Measurements from ENCODE around the gene ELAPOR1.

ELAPOR1 gene

GRCh38 chr1:109113590-109114341 lies at the start of gene ELAPOR1:
TSS of gene ELAPOR1 (plus strand) at chr1:109114115. CDS start at chr1:109114184, 69 bp downstream.
- no peak for FAIRE-seq

- FAIRE-seq: no peak
Observed at GRCh38 chr1:109065137-109065536, 48.8 kb upstream of the ELAPOR1 start.

GRCh38 chr1:109067883-109068282 lies 46.0 kb upstream of the ELAPOR1 start:
- no peak for FAIRE-seq

- no peak for FAIRE-seq
Observed at GRCh38 chr1:109069294-109069693, 44.6 kb upstream of the ELAPOR1 start.

GRCh38 chr1:109075531-109076490 lies 38.1 kb upstream of the ELAPOR1 start, which contains the start of gene TAF13:
TSS of gene TAF13 (minus strand) at chr1:109076003. CDS start at chr1:109075947, 56 bp downstream.
- peak; percentile 91 for FAIRE-seq

GRCh38 chr1:109078317-109078716 lies 35.6 kb upstream of the ELAPOR1 start:
- no peak for FAIRE-seq

- FAIRE-seq: no peak
Observed at GRCh38 chr1:109079240-109079622, 34.7 kb upstream of the ELAPOR1 start.

GRCh38 chr1:109080441-109081082 lies 33.4 kb upstream of the ELAPOR1 start:
- no peak for FAIRE-seq

- FAIRE-seq: no peak
Observed at GRCh38 chr1:109083501-109083900, 30.4 kb upstream of the ELAPOR1 start.

GRCh38 chr1:109083923-109084322 lies 30.0 kb upstream of the ELAPOR1 start:
- no peak for FAIRE-seq

- no peak for FAIRE-seq
Observed at GRCh38 chr1:109084563-109085517, 29.1 kb upstream of the ELAPOR1 start.

- FAIRE-seq: no peak
Observed at GRCh38 chr1:109089242-109090015, 24.5 kb upstream of the ELAPOR1 start.

- no peak for FAIRE-seq
Observed at GRCh38 chr1:109090196-109091077, 23.5 kb upstream of the ELAPOR1 start, which contains the start of gene TMEM167B. TSS of gene TMEM167B (plus strand) at chr1:109090764. CDS start at chr1:109090873, 109 bp downstream.

GRCh38 chr1:109091078-109091838 lies 22.7 kb upstream of the ELAPOR1 start:
- FAIRE-seq: no peak

- FAIRE-seq: no peak
Observed at GRCh38 chr1:109091839-109092193, 22.1 kb upstream of the ELAPOR1 start.

GRCh38 chr1:109094377-109094803 lies 19.5 kb upstream of the ELAPOR1 start:
- no peak for FAIRE-seq

- no peak for FAIRE-seq
Observed at GRCh38 chr1:109094871-109095270, 19.0 kb upstream of the ELAPOR1 start.

GRCh38 chr1:109095631-109096030 lies 18.3 kb upstream of the ELAPOR1 start:
- FAIRE-seq: no peak

GRCh38 chr1:109096120-109096519 lies 17.8 kb upstream of the ELAPOR1 start:
- FAIRE-seq: no peak
